Adipose tissue (tissue), 3 donors: ENCODE data around the gene EBF3. TPM values are rescaled to one million over a fixed set of nuclear protein-coding genes. Genes with fewer than 3 reads are reported as not detected.

Source experiments
- H3K27ac ChIP-seq: one replicate; pipeline ENCODE4 v1.5.1; 2013; ENCODE audit warnings: low read depth, low read length
- WGBS, 3 donors: extraction: QIAGEN DNeasy Blood & Tissue Kit; methylation state at CpG; one replicate each; pipeline ENCODE4 v1.1.7; 2013; 5-methylcytosine and 5-hydroxymethylcytosine counted together
- polyA plus RNA-seq, 3 donors: library from polyadenylated mRNA; stranded (reverse); fragments of 200-250 nt; gene quantifications; one replicate each; pipeline ENCODE4 v1.2.3, GENCODE V29; 2013
- donor health status: healthy with polysubstance abuse.
- donor health status: Bipolar disorder and iron deficiency.
- donor health status: healthy.

Gene EBF3
- polyA plus RNA-seq, 3 donors, result 1.8 to 33.5 (median 12.6) TPM

DNA sequence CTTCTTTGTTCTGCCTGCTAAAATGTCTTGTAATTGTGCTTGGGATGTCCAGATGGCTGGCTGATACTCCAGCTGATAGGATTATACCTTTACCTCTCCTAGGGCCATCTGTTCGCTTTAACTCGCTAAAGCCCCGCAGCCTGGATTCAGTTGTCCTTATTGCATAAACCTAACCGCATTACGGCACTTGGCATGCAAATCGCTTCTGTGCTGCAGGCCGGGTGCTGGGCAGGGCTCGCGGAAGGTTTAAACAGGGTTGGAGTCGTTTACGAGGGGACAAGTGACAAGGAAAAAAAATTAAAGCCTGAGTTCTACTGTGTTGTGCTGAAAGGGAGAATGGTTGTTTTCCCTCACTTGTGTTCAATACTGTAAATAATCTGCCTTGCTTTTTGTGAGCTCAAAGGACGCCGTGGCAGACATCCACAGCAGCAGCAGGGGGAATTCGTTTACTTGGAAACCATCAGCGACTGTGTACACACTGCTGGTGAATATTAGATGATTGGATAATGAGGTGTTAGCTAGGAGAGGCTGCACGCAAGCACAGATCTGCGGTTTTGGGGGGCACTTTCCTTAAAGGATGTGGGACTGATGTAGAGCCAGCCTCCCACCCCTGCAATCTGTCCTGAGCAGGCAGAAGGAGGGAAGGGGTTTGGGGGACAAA, 93.0 kb downstream of the EBF3 start:
- WGBS, 3 donors, result 23 to 42% (median 27%) methylated on average over 17 of the region's 17 CpGs
- H3K27ac ChIP-seq, result no peak overlapping the region

DNA sequence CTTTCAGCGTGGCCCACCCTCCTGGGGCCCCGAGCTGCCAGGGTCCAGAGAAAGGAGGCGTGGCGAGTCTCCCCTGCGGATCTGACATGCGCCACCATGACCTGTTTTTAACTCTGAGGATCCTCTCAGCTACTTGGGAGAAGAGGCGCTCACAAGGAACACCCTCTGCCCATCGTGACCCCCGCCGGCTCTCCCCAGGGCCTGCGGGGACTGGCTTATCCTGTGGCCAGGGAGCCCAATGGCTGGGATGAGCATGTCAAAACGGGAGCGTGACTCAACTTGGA, 93.7 kb downstream of the EBF3 start:
- 88 to 94% (median 92%) methylated on average over 13 of the region's 13 CpGs for WGBS, 3 donors
- H3K27ac ChIP-seq, result no peak overlapping the region

DNA sequence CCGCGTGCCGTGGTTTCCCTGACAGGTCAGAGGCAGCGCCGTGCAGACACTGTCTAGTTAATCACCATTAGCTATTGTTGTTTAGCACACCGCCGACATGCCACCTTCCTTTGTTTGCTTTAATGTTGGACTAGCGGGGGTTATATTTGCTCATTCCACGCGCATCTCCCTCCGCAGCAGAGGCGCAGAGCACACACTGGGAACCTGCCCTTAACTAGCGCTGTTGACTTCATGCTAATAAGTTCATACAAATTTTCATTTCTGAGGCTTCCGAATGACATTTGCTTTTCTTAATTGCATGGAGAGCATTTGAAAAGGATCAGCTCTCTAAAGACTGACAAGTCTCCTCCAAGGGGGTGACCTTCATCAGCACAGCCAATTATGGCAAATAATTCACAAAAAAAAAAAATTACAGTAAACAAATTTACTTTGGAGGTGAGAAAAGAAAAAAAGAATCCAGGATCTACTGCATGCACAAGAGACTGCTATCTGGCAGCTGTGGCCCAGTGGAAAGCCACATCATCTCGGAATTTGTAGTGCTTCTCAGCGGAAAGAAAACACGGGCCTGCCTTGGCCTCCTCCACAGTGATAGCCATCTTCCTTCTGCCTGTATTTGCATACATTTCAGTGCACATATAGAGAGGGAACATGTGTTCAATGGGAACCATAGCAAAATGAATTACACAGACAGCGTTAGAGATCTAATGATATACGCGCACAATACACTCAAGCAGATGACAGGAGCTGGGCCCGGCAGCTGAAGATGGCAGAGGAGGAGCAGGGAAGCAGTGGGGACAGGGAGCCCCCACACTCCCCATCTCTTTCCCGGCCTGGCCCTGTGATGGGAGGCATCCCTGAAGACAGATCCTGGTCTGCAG, 94.2 kb downstream of the EBF3 start:
- 71 to 94% (median 92%) methylated on average over 22 of the region's 22 CpGs for WGBS, 3 donors

DNA sequence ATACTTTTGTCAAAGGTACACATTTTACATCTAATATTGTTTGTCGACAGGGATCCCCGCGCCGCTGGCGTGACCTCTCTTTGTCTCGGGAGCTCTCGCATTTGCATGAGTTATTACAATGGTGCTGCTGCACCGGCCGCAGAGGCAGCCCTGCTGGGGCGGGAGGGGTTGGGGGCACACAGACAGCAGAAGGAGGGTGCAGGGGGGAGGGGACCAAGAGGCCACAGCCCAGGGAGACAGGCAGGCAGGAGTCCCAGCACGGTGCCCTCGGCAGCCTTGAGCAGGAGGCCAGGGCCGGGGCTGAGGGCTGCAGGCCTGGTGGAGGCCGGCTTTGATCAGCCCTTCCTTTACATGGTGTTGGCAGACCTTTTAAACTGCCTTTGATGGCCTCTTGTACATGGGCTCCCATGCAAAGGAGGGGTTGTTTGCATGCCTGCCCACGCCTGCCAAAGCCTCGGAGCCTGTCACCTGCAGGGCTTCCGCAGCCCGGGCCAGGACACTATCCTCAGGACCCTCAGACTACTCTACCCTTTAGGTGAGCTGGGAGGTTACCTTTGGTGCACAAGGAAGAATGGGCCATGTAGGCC, 95.5 kb downstream of the EBF3 start:
- WGBS, 3 donors, result 82 to 87% (median 86%) methylated on average over 18 of the region's 18 CpGs
- H3K27ac ChIP-seq, result no peak overlapping the region

More for the DNA sequence above, 94.2 kb downstream of the EBF3 start:
- H3K27ac ChIP-seq, result no peak overlapping the region

DNA sequence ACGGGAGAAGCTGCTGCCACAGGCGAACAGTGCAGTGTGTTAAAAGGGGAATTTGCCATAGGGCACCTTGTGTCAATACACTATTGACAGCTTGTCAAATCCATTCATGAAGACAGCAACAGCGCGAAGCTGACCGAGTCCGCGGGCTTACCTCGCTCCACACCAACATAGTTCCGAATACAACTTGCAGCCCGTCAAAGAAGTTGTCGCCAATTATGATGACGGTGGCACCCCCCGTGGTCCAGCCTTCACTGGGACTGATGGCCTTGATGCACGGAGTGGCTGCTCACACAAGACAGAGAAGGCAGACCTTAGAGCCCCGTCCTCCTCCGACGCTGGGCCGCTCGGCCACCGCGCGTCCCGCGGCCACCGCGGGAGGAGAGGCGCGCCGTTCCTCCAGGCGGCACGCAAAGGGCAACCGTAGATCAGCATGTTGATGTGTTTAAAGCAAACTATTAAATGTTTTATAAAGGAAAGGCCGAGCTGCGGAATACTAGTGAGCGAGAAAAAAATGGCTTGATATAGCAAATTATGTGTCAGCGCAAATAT, 96.4 kb downstream of the EBF3 start:
- WGBS, 3 donors, result 92 to 97% (median 96%) methylated on average over 36 of the region's 36 CpGs
- H3K27ac ChIP-seq, result no peak overlapping the region

DNA sequence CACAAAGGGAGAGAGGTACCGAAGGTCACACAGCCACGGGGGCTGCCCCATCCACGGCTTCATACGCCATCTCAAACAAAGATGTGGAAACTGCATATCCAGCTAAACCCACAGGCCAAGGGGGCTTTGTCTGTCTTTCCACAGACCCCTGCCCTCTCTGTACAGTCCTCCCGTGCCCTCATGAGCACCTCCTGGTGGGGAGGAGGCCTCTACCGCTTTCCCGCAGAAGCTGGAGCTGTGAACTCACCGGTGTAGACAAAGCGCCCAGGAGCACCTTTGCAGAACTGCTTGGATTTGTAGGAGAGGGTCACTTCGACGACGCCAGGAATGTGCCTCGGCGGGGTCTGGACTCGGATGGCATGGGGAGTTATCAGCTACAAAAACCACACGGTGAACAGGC, 97.2 kb downstream of the EBF3 start:
- WGBS, 3 donors, result 86 to 93% (median 93%) methylated on average over 16 of the region's 16 CpGs
- no peak overlapping the region for H3K27ac ChIP-seq

GRCh38 chr10:129865960-129866359, 98.1 kb downstream of the EBF3 start:
- 41 to 92% (median 88%) methylated on average over 2 of the region's 2 CpGs for WGBS, 3 donors
- H3K27ac ChIP-seq, result no peak overlapping the region

- no peak overlapping the region for H3K27ac ChIP-seq
- 86 to 92% (median 87%) methylated on average over 7 of the region's 7 CpGs for WGBS, 3 donors
These were observed 98.7 kb downstream of the EBF3 start for GRCh38 chr10:129865413-129865812.

- WGBS, 3 donors, result 67 to 75% (median 75%) methylated on average over 9 of the region's 9 CpGs
- H3K27ac ChIP-seq, result no peak overlapping the region
These were observed 99.4 kb downstream of the EBF3 start for GRCh38 chr10:129864601-129865126.

- WGBS, 3 donors, result 89 to 93% (median 90%) methylated on average over 4 of the region's 4 CpGs
- H3K27ac ChIP-seq, result no peak overlapping the region
These were observed 100.0 kb downstream of the EBF3 start for GRCh38 chr10:129864082-129864481.

- WGBS, 3 donors, result 45 to 69% (median 64%) methylated on average over 15 of the region's 15 CpGs
- H3K27ac ChIP-seq, result no peak overlapping the region
These were observed 100.8 kb downstream of the EBF3 start for GRCh38 chr10:129863201-129863663.

GRCh38 chr10:129861776-129862531, 102.1 kb downstream of the EBF3 start:
- no peak overlapping the region for H3K27ac ChIP-seq
- 77 to 78% (median 78%) methylated on average over 22 of the region's 22 CpGs for WGBS, 3 donors

DNA sequence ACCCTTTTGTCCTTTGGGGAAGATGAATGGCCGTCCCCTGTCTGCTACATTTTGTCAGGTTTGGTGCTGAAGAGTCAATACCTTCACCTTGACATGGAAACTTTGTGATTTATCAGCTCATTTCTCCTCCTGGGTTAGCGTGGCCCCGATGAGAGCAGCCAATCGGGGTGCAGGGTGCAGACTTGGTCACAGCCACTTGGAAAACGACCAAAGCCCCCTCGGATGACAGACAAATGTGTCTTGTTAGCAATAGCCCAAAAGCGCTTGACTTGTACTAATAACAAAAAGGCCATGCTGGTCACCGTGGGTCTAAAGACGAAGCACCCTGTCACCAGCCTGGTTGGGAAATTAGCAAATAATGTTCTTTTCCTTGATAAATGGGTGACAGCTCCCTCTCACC, 103.7 kb downstream of the EBF3 start:
- H3K27ac ChIP-seq, result no peak overlapping the region
- 61 to 84% (median 83%) methylated on average over 9 of the region's 9 CpGs for WGBS, 3 donors

GRCh38 chr10:129859536-129859935, 104.5 kb downstream of the EBF3 start:
- 90 to 94% (median 92%) methylated on average over 7 of the region's 7 CpGs for WGBS, 3 donors
- H3K27ac ChIP-seq, result no peak overlapping the region

DNA sequence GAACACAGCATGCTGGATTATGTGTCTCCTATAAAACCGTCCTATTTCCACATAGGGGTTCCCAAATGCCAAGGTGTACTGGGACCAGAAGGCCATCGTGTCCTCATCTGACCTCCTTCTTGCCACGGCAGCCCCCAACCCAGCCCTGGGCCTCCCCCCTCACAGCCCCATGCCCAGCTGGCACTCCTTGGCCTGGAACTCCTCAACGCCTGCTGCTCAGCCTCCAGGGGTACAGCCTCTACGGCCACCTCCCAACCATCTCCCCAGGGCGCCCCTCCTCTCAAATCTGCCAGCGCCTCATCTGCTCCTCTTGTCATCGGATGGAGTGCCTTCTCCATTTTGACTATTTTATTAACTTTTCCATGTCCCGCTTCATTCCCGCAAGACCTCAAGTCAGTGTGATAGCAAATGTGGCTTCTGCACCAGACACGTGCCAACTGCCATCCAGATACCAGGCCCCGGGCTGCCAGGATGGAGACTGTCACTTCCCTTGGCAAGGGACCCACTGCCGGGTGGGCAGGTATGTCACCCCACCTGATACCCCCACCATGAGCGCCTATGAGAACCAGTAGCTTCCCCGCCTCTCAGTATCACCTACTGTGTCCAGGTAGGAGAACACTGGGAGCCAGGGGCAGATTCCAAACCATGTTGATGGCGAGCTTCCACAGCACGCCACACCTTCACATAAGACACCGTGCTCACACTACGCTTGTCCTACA, 106.7 kb downstream of the EBF3 start:
- WGBS, 3 donors, result 93 to 95% (median 94%) methylated on average over 19 of the region's 19 CpGs
- H3K27ac ChIP-seq, result no peak overlapping the region

DNA sequence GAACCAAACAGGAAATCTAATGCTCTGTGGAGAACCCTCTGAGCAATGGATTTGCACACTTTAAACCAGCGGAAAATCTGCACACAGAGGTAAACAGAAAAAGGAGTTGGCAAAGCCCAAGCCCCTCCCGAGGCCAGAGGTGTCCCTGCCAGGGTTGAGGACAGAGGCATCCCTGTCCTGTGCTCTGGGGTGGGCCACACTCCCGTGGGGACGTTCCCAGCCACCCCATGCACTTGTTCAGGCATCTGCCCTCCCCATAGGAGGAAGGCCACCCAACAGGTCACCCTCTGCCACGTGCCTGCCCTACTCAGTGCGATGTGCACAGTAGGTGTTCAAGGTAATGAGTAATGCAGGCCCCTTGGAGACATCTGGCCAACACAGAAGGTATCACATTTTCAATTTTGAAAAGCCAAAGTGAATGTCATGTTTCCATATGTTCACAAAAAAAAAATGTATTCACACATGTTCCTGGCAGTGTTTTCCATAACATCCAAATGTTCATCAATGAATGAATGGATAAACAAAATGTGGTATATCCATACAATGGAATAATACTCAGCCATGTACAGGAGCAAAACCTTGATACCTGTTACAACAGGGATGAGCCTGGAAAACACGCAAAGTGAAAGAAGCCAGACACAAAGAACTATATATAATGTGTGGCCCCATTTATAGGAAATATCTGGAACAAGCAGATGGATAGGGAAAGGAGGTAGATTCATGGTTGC, 108.1 kb downstream of the EBF3 start:
- H3K27ac ChIP-seq, result no peak overlapping the region
- 80 to 87% (median 82%) methylated on average over 7 of the region's 7 CpGs for WGBS, 3 donors
